HCT116 (cell line): Measurements from ENCODE around the gene USP15. TPM values are rescaled to one million over a fixed set of nuclear protein-coding genes. Genes with fewer than 3 reads are reported as not detected.

Experiments
- ATAC-seq: fragments of 200-7000 bp; cut with Tn5 transposase; 2 replicates; pipeline ENCODE4 v1.9.1; 2020; ENCODE audit warnings: mild to moderate bottlenecking, moderate library complexity
- BruUV-seq: library from RNA; stranded (reverse); fragments of 400-500 nt; replicated peaks from 2 replicates; lab custom pipeline; 2021; lab: Mats Ljungman, UMichigan
- CTCF ChIA-PET: fragments of 300-600 bp; sonication (Branson Sonifier 250); formaldehyde crosslinking; loops from one replicate; lab custom pipeline; 2021; ENCODE audit warnings: antibody characterized with exemption; lab: Charles Lee
- POLR2A ChIA-PET: fragments of 300-600, 350-600 bp; sonication (Branson Sonifier 250); formaldehyde crosslinking; loops from one replicate; lab custom pipeline; 2021; ENCODE audit warnings: antibody characterized with exemption; lab: Charles Lee
- RAD21 ChIA-PET, 2 experiments: fragments of 300-600 bp; sonication (Branson Sonifier 250); formaldehyde crosslinking; loops; one replicate each; lab custom pipeline; 2023; ENCODE audit warnings: low total read pairs in 2 of 2; ENCODE audit not compliant: uncharacterized antibody in 2 of 2, unreplicated experiment in 2 of 2, low non-redundant PET in 1 of 2; lab: Charles Lee
- DNase-seq: peaks from one replicate; pipeline ENCODE4 v3.0.0-alpha.2; 2010; ENCODE audit warnings: low read depth, low spot score
- H2AFZ ChIP-seq: fragments of 200-600 bp; shearing (Covaris generic), sonication (generic); 2 replicates; pipeline ENCODE4 v1.6.1; 2017; ENCODE audit warnings: low read depth, mixed run types, mixed read lengths, antibody characterized with exemption, low read length; ENCODE audit not compliant: poor library complexity, severe bottlenecking
- H3K27ac ChIP-seq: 2 replicates; pipeline ENCODE4 v1.5.1; 2012; ENCODE audit warnings: low read depth, low read length
- H3K27me3 ChIP-seq: fragments of 200-600 bp; sonication (generic); 2 replicates; pipeline ENCODE4 v1.6.1; 2016; ENCODE audit warnings: mixed run types, low read length, mixed read lengths; ENCODE audit not compliant: insufficient read depth
- H3K36me3 ChIP-seq, 2 experiments: fragments of 200-500 bp in 1 of 2; fragments of 200-600 bp in 1 of 2; sonication (Bioruptor generic) in 1 of 2; sonication (generic) in 1 of 2; 2 replicates each; pipeline versions ENCODE4 v1.5.1 to v1.6.1; 2014 to 2016; ENCODE audit warnings: low read length in 2 of 2, inconsistent platforms in 1 of 2, mixed read lengths in 1 of 2, mixed run types in 1 of 2; ENCODE audit not compliant: insufficient read depth in 2 of 2, control insufficient read depth in 1 of 2
- H3K4me1 ChIP-seq, 2 experiments: fragments of 200-600 bp in 1 of 2; sonication (generic) in 1 of 2; 2 replicates each; pipeline versions ENCODE4 v1.5.1 to v1.6.1; 2012 to 2017; ENCODE audit warnings: low read length in 2 of 2, inconsistent platforms in 1 of 2, mild to moderate bottlenecking in 1 of 2, mixed read lengths in 1 of 2, mixed run types in 1 of 2, moderate library complexity in 1 of 2; ENCODE audit not compliant: insufficient read depth in 2 of 2, control insufficient read depth in 1 of 2
- H3K4me2 ChIP-seq: fragments of 200-600 bp; sonication (generic); 2 replicates; pipeline ENCODE4 v1.6.1; 2017; ENCODE audit warnings: mixed run types, low read length, mixed read lengths
- H3K4me3 ChIP-seq, 2 experiments: fragments of 200-600 bp in 1 of 2; sonication (generic) in 1 of 2; replicated peaks in 1 of 2; 2 replicates each; pipeline ENCODE4 v1.5.1; 2011 to 2016; ENCODE audit warnings: low read length in 2 of 2, control low read depth in 1 of 2, low read depth in 1 of 2, mild to moderate bottlenecking in 1 of 2, mixed read lengths in 1 of 2, mixed run types in 1 of 2
- H3K79me2 ChIP-seq: fragments of 200-600 bp; sonication (generic); 2 replicates; pipeline ENCODE4 v1.6.1; 2017; ENCODE audit warnings: mild to moderate bottlenecking, mixed run types, low read length, moderate library complexity, mixed read lengths; ENCODE audit not compliant: insufficient read depth
- H3K9ac ChIP-seq: fragments of 200-600 bp; sonication (generic); 2 replicates; pipeline ENCODE4 v1.6.1; 2016; ENCODE audit warnings: low read length, mixed read lengths
- H3K9me2 ChIP-seq: fragments of 200-600 bp; sonication (generic), shearing (Covaris generic); 2 replicates; pipeline ENCODE4 v1.6.1; 2017; ENCODE audit warnings: mixed run types, mild to moderate bottlenecking, moderate library complexity; ENCODE audit not compliant: insufficient read depth
- H3K9me3 ChIP-seq, 2 experiments: fragments of 200-500 bp in 1 of 2; fragments of 200-600 bp in 1 of 2; sonication (Bioruptor generic) in 1 of 2; sonication (generic) in 1 of 2; 2 replicates each; pipeline ENCODE4 v1.6.1; 2014 to 2017; ENCODE audit warnings: low read length in 2 of 2, mixed read lengths in 2 of 2, inconsistent platforms in 1 of 2, low read depth in 1 of 2, mild to moderate bottlenecking in 1 of 2, mixed run types in 1 of 2, moderate library complexity in 1 of 2; ENCODE audit not compliant: control insufficient read depth in 1 of 2, insufficient read depth in 1 of 2
- H4K20me1 ChIP-seq: fragments of 200-600 bp; sonication (generic), shearing (Covaris generic); 2 replicates; pipeline ENCODE4 v1.6.1; 2017; ENCODE audit warnings: mixed run types, mild to moderate bottlenecking, moderate library complexity; ENCODE audit not compliant: insufficient read depth
- CBX3 ChIP-seq: IDR thresholded peaks from 2 replicates; pipeline ENCODE4 v1.6.1; 2012; ENCODE audit warnings: low read depth
- CEBPB ChIP-seq: IDR thresholded peaks from 2 replicates; pipeline ENCODE4 v1.6.1; 2012; ENCODE audit warnings: low read depth
- EZH2 ChIP-seq: fragments of 200-600 bp; sonication (generic); IDR thresholded peaks from 2 replicates; pipeline ENCODE4 v1.6.1; 2017; ENCODE audit warnings: antibody characterized with exemption, mixed run types
- FOSL1 ChIP-seq: IDR thresholded peaks from 2 replicates; pipeline ENCODE4 v1.6.1; 2012; ENCODE audit warnings: low read depth
- JUND ChIP-seq: IDR thresholded peaks from 2 replicates; pipeline ENCODE4 v1.6.1; 2012
- POLR2A ChIP-seq: IDR thresholded peaks from 2 replicates; pipeline ENCODE4 v1.7.0; 2011; ENCODE audit warnings: borderline replicate concordance; ENCODE audit not compliant: insufficient read depth, insufficient read length; ENCODE audit errors: extremely low read depth
- POLR2AphosphoS5 ChIP-seq: IDR thresholded peaks from 2 replicates; pipeline ENCODE4 v1.6.1; 2011; ENCODE audit warnings: mild to moderate bottlenecking, low read depth, low read length, moderate library complexity
- RAD21 ChIP-seq: IDR thresholded peaks from 2 replicates; pipeline ENCODE4 v1.6.1; 2012; ENCODE audit warnings: low read depth, mild to moderate bottlenecking
- SP1 ChIP-seq: IDR thresholded peaks from 2 replicates; pipeline ENCODE4 v1.6.1; 2012; ENCODE audit warnings: low read depth
- SRF ChIP-seq: IDR thresholded peaks from 2 replicates; pipeline ENCODE4 v1.6.1; 2012; ENCODE audit warnings: low read depth
- TCF7L2 ChIP-seq: IDR thresholded peaks from 2 replicates; pipeline ENCODE4 v1.7.0; 2011; ENCODE audit warnings: borderline replicate concordance, inconsistent platforms; ENCODE audit not compliant: insufficient read depth, insufficient read length; ENCODE audit errors: extremely low read depth
- ZFX ChIP-seq: fragments of 450-650 bp; IDR thresholded peaks from 2 replicates; pipeline ENCODE4 v1.6.1; 2017
- intact Hi-C: fragments of 100-400 bp; cut with micrococcal nuclease; formaldehyde crosslinking; loops from 2 replicates; pipeline ENCODE4 v1.10.0; 2022
- total RNA-seq: library from RNA; stranded (reverse); gene quantifications from one replicate; pipeline ENCODE4 v1.2.1, GENCODE V29; 2021; ENCODE audit not compliant: unreplicated experiment
- TF ChIP-seq, protein P1 (sequence below): IDR thresholded peaks from 2 replicates; pipeline ENCODE4 v1.6.1; 2011; ENCODE audit warnings: mild to moderate bottlenecking, low read length, moderate library complexity; ENCODE audit not compliant: insufficient replicate concordance; ENCODE audit errors: extremely low read depth

The USP15 gene
- total RNA-seq, 1 experiment from 2014 or later = 49.5 TPM

DNA sequence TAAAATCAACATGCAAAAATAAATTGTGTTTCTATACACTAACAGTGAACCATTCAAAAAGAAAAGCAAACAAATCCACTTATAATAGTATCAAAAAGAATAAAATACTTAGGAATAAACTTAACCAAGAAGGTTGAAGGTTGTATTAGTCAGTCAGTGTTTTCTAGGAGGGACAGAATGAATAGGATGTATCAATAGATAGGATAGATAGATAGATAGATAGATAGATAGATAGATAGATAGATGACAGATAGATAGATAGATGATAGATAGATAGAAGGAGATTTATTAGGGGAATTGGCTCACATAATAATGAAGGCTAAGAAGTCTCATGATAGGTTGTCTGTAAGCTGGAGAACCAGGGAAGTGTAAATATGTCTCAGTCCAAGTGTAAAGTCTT is 169.3 kb downstream of the USP15 start:
- no peak overlapping the region for H3K4me3 ChIP-seq
- ChIA-PET CTCF (no interaction called here), RAD21 (no interaction called here), POLR2A (no interaction called here)
- no peaks in the 10 kb centered on the region for H3K9me2 ChIP-seq
- H3K4me2 ChIP-seq = no peak overlapping the region
- no peaks in the 10 kb centered on the region for H3K36me3 ChIP-seq
- H3K27me3 ChIP-seq = no peaks in the 10 kb centered on the region
- BruUV-seq = no TSS peak
- H4K20me1 ChIP-seq = no peaks in the 10 kb centered on the region
- H3K27ac ChIP-seq = no peak overlapping the region
- DNase-seq = no peak
- no peak overlapping the region for H3K9ac ChIP-seq
- TF ChIP-seq SP1 (no peak), CEBPB (no peak), ZFX (no peak), TCF7L2 (no peak), JUND (no peak), EZH2 (no peak), SRF (no peak), RAD21 (no peak), POLR2AphosphoS5 (no peak), FOSL1 (no peak), CBX3 (no peak), POLR2A (no peak)
- TF ChIP-seq, protein P1, sequence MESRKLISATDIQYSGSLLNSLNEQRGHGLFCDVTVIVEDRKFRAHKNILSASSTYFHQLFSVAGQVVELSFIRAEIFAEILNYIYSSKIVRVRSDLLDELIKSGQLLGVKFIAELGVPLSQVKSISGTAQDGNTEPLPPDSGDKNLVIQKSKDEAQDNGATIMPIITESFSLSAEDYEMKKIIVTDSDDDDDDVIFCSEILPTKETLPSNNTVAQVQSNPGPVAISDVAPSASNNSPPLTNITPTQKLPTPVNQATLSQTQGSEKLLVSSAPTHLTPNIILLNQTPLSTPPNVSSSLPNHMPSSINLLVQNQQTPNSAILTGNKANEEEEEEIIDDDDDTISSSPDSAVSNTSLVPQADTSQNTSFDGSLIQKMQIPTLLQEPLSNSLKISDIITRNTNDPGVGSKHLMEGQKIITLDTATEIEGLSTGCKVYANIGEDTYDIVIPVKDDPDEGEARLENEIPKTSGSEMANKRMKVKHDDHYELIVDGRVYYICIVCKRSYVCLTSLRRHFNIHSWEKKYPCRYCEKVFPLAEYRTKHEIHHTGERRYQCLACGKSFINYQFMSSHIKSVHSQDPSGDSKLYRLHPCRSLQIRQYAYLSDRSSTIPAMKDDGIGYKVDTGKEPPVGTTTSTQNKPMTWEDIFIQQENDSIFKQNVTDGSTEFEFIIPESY = no peak
- H3K4me1 ChIP-seq = no peaks in the 10 kb centered on the region
- H3K79me2 ChIP-seq = no peaks in the 10 kb centered on the region
- intact Hi-C loops = no loop called here
- H2AFZ ChIP-seq = no peak overlapping the region
- no peak for ATAC-seq
- H3K9me3 ChIP-seq = no peaks in the 10 kb centered on the region
